Measurements from ENCODE around the gene CETP. TPM values are rescaled to one million over a fixed set of nuclear protein-coding genes. Genes with fewer than 3 reads are reported as not detected.

The CETP gene
- total and polyA plus RNA-seq, 2 of the 13 experiments (the other 11 are each of a cell fraction or from before 2014, with no cell fraction given): 0.31 to 9.8 TPM

DNA sequence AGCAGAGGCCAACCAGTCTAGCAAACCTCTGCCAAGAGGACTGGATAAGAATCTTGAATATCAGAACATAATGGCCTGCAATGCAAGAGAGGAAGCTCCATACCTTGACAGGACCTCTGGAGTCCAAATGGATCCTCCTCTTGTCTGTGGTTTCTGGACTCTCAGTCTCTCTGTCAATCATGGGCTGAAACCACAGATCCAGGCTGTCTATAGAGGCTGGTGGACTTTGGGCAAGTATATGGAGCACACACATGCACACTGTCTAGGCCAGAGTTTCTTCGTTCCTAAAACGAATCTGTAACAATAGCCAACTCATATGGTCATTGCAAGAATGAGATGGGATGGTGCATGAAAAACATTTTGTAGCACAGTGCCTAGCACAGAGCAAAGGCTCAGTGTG is 65.3 kb downstream of the CETP start (continued):
- TF ChIP-seq ZBTB38 (CRISPR knock-in tag; IDR thresholded peaks at IDR 0.05): no peak
- no peak for TF ChIP-seq PHF20 (CRISPR knock-in tag; IDR thresholded peaks at IDR 0.05)
- no peak for TF ChIP-seq CHD4 (IDR thresholded peaks at IDR 0.05; ENCODE audit: borderline replicate concordance, low read length)
- no peak for TF ChIP-seq ARHGAP35 (CRISPR knock-in tag; IDR thresholded peaks at IDR 0.05; ENCODE audit: borderline replicate concordance)
- TF ChIP-seq ZNF276 (CRISPR knock-in tag; IDR thresholded peaks at IDR 0.05; ENCODE audit: low read depth): no peak
- TF ChIP-seq GATA4 (IDR thresholded peaks at IDR 0.05; ENCODE audit: borderline replicate concordance, low read depth): no peak
- TF ChIP-seq IKZF1 (IDR thresholded peaks at IDR 0.05): no peak
- no peak for TF ChIP-seq ZNF513 (CRISPR knock-in tag; conservative IDR thresholded peaks at IDR 0.05)
- 0 out of 2 replicates have a peak, but pooled peaks have one; percentile 7 for TF ChIP-seq EED (CRISPR knock-in tag; IDR thresholded peaks at IDR 0.05)
- no peak for TF ChIP-seq ZNF614 (CRISPR knock-in tag; IDR thresholded peaks at IDR 0.05; ENCODE audit: borderline replicate concordance)
- TF ChIP-seq ZNF282 (IDR thresholded peaks at IDR 0.05; ENCODE audit: partially characterized antibody): no peak
- TF ChIP-seq, protein P1, sequence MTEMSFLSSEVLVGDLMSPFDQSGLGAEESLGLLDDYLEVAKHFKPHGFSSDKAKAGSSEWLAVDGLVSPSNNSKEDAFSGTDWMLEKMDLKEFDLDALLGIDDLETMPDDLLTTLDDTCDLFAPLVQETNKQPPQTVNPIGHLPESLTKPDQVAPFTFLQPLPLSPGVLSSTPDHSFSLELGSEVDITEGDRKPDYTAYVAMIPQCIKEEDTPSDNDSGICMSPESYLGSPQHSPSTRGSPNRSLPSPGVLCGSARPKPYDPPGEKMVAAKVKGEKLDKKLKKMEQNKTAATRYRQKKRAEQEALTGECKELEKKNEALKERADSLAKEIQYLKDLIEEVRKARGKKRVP (CRISPR knock-in tag; IDR thresholded peaks at IDR 0.05): no peak
- TF ChIP-seq, protein P2, sequence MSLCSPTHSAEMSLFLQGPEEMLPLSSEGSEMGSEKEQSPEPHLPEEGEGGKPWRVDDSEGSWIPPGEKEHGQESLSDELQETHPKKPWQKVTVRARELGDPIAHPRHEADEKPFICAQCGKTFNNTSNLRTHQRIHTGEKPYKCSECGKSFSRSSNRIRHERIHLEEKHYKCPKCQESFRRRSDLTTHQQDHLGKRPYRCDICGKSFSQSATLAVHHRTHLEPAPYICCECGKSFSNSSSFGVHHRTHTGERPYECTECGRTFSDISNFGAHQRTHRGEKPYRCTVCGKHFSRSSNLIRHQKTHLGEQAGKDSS (CRISPR knock-in tag; IDR thresholded peaks at IDR 0.05; ENCODE audit: borderline replicate concordance, low read depth): no peak
- TF ChIP-seq BHLHE40 (IDR thresholded peaks at IDR 0.05; ENCODE audit: low read length): 0 out of 2 replicates have a peak, but pooled peaks have one; percentile 4
- no peak for TF ChIP-seq REXO4 (CRISPR knock-in tag; IDR thresholded peaks at IDR 0.05; ENCODE audit: borderline replicate concordance)
- TF ChIP-seq, protein P3, sequence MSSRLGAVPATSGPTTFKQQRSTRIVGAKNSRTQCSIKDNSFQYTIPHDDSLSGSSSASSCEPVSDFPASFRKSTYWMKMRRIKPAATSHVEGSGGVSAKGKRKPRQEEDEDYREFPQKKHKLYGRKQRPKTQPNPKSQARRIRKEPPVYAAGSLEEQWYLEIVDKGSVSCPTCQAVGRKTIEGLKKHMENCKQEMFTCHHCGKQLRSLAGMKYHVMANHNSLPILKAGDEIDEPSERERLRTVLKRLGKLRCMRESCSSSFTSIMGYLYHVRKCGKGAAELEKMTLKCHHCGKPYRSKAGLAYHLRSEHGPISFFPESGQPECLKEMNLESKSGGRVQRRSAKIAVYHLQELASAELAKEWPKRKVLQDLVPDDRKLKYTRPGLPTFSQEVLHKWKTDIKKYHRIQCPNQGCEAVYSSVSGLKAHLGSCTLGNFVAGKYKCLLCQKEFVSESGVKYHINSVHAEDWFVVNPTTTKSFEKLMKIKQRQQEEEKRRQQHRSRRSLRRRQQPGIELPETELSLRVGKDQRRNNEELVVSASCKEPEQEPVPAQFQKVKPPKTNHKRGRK (CRISPR knock-in tag; IDR thresholded peaks at IDR 0.05): no peak
- TF ChIP-seq RBFOX2 (IDR thresholded peaks at IDR 0.05; ENCODE audit: low read depth, low read length): no peak
- no peak for TF ChIP-seq NFIB (CRISPR knock-in tag; IDR thresholded peaks at IDR 0.05; ENCODE audit: borderline replicate concordance)
- no peak for TF ChIP-seq MED13 (CRISPR knock-in tag; IDR thresholded peaks at IDR 0.05)
- TF ChIP-seq SOX13 (IDR thresholded peaks at IDR 0.05): no peak
- peak in 1 of 2 experiments; percentile 7; a peak in 1 of 4 replicates for TF ChIP-seq SOX13 (CRISPR knock-in tag; conservative IDR thresholded peaks at IDR 0.05 in 1 of 2, IDR thresholded peaks at IDR 0.05 in 1 of 2)
- TF ChIP-seq FOXA1 (IDR thresholded peaks at IDR 0.05): no peak
- TF ChIP-seq FOXA1 (CRISPR knock-in tag; IDR thresholded peaks at IDR 0.05): no peak
- 0 out of 2 replicates have a peak, but pooled peaks have one; percentile 13 for TF ChIP-seq ZNF292 (CRISPR knock-in tag; IDR thresholded peaks at IDR 0.05; ENCODE audit: borderline replicate concordance, low read depth)
